HG03064 (cell line): ENCODE results near the gene CHURC1.

Source experiments
- ATAC-seq: cut with Tn5 transposase; IDR thresholded peaks from one replicate; pipeline ENCODE4 v1.9.1; 2021; ENCODE audit warnings: low read depth; ENCODE audit not compliant: unreplicated experiment

The CHURC1 gene

GRCh38 chr14:64937171-64937820, 23.0 kb downstream of the CHURC1 start:
- ATAC-seq = no peak

GRCh38 chr14:64937821-64938193, 23.6 kb downstream of the CHURC1 start:
- ATAC-seq = no peak

- ATAC-seq = no peak
Observed at GRCh38 chr14:64938972-64939816, 24.9 kb downstream of the CHURC1 start.

- no peak for ATAC-seq
Observed at GRCh38 chr14:64939817-64940190, 25.5 kb downstream of the CHURC1 start.

- ATAC-seq = no peak
Observed at GRCh38 chr14:64940336-64940910, 26.2 kb downstream of the CHURC1 start.

- no peak for ATAC-seq
Observed at GRCh38 chr14:64942531-64943111, 28.4 kb downstream of the CHURC1 start, which contains the start of gene GPX2. TSS of gene GPX2 (minus strand) at chr14:64942745. CDS start at chr14:64942726, 19 bp downstream.

GRCh38 chr14:64943556-64943955, 29.3 kb downstream of the CHURC1 start:
- no peak for ATAC-seq

- no peak for ATAC-seq
Observed at GRCh38 chr14:64944041-64944440, 29.8 kb downstream of the CHURC1 start.

GRCh38 chr14:64944861-64945260, 30.6 kb downstream of the CHURC1 start:
- ATAC-seq = no peak

- no peak for ATAC-seq
Observed at GRCh38 chr14:64945431-64946178, 31.4 kb downstream of the CHURC1 start.

GRCh38 chr14:64946310-64947045, 32.2 kb downstream of the CHURC1 start:
- no peak for ATAC-seq

- ATAC-seq = no peak
Observed at GRCh38 chr14:64947710-64948611, 33.7 kb downstream of the CHURC1 start.

GRCh38 chr14:64948612-64949210, 34.5 kb downstream of the CHURC1 start:
- no peak for ATAC-seq

GRCh38 chr14:64950889-64951288, 36.6 kb downstream of the CHURC1 start:
- ATAC-seq = no peak

GRCh38 chr14:64951291-64951690, 37.0 kb downstream of the CHURC1 start:
- no peak for ATAC-seq

GRCh38 chr14:64951724-64952123, 37.5 kb downstream of the CHURC1 start:
- ATAC-seq = no peak

GRCh38 chr14:64952598-64953309, 38.5 kb downstream of the CHURC1 start:
- ATAC-seq = no peak

- no peak for ATAC-seq
Observed at GRCh38 chr14:64953310-64953654, 39.0 kb downstream of the CHURC1 start.
